ENCODE measurements around the gene PIGV.
A peak's percentile ranks its signal among the peaks of the same experiment; 100 is the strongest.
"Not testable (repeated sequence)": the region's sequence is repeated elsewhere in the genome, so short reads cannot be mapped to it uniquely, and the experiment has no call there.

PIGV gene

DNA sequence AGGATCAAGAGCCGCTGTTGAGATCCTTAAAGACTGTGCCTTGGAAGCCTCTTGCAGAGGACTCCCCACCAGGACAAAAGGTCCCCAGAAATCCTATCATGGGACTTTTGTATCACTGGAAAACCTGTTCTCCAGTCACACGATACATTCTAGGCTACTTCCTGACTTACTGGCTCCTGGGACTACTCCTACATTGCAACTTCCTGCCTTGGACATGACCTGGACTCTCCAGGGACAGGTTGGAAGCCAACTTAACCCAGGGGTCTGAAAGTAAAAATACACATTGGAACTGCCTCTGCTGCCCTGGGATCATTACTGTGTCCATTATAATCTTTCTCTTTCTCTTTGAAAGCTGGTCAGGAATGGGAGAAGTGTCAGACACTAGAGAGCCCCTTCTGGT lies 9.9 kb downstream of the PIGV start:
- no peak for DNase-seq

DNA sequence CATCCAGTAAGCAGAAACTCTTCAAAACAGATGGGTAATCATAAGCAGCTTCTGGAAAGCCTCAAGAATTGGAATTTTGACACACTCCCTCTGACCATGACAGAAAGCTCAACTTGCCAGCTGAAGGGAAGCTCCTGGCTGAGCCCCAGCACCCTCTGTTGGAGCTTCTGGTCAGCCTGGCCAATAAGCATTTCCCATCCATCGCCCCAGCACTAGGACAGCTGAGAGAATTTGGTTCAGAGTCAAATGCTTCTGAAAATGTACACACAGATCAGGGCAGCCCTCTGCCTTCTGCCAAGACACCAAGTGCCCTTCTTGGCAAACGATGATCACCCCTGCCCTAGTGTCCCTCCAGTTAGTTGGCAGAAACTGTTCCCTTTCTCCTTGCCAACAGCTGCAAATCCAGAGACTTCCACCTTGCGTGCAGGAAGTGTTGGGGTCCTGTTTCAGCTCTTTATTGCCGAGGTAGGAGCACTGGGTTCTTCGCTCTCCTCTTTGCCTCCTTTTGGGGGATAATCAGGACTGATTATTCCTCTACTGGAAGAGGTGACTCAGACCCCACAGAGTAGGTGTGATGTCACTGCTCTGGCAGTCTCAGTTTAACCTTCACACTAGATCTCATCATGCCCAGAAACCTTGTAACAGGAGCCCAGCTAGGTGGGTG lies 11.9 kb downstream of the PIGV start:
- no peak for DNase-seq

DNA sequence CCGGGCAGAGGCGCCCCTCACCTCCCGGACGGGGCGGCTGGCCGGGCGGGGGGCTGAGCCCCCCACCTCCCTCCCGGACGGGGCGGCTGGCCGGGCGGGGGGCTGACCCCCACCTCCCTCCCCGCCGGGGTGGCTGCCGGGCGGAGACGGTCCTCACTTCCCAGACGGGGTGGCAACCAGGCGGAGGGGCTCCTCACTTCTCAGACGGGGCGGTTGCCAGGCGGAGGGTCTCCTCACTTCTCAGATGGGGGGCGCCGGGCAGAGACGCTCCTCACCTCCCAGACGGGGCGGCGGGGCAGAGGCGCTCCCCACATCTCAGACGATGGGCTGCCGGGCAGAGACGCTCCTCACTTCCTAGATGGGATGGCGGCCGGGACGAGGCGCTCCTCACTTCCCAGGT lies 16.2 kb downstream of the PIGV start:
- DNase-seq, result not testable (repeated sequence)

DNA sequence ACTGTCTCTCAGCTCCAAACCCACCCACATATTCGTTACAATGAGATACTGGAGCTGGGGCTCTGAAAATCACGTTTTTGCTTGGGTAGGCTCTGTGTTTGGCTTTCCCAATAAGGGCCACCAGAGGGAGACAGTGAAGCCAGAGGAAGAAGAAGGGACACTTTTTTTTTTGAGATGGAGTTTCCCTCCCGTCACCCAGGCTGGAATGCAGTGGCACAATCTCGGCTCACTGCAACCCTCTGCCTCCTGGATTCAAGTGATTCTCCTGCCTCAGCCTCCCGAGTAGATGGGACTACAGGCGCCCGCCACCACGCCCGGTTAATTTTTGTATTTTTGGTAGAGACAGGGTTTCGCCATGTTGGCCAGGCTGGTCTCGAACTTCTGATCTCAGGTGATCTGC lies 22.4 kb downstream of the PIGV start:
- peak; percentile 82 to 89 for DNase-seq

- DNase-seq, result peak in 1 of 2 donors; percentile 50
Observed at GRCh38 chr1:26811057-26811456, 23.3 kb downstream of the PIGV start.

DNA sequence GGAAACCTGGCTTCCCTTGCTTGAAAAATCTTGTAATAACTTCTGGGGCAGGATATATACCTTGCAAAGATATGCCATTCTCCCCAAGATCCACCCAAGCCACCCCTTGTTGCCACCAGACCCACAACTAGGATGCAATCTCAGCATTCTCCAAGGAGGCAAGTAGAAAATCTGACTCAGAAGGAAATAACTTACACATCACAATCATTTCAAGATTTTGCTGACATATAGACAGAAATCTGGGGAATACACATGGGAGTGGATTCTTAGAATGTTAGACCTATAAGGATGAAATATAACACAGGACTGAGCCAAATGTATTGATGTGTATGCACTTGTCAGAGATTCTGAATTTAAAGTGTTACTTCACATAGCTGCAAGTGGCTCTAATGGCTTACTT lies 24.0 kb downstream of the PIGV start:
- DNase-seq, result no peak

DNA sequence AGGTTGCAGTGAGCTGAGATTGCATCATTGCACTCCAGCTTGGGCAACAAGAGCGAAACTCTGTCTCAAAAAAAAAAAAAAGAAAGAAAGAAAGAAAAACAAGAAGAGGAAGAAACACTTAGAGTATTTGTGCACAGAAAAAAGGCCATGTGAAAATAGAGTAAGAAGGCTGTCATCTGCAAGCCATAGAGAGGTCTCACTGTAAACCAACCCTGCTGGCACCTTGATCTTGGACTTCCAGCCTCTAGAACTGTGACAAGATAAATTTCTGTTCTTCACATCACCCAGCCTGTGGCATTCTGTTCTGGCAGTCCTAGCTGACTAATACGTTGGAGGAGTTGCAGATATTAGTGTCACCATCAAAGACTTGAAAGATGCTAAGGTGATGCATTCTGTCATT lies 26.6 kb downstream of the PIGV start:
- DNase-seq, result no peak

DNA sequence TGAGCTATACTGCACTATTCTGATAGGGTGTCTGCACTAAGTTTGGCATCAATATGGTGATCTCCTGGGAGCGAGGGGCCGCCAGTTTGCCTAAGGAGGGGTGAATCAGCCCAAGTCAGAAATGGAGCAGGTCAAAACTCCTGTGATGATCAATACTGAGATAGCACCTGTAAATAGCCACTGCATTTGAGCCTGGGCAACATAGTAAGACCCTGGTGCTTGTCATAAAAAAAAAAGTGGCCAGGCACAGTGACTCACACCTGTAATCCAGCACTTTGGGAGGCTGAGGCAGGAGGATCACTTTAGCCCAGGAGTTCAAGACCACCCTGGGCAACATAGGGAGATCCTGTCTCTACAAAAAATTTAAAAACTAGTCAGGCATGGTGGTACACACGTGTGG lies 27.1 kb downstream of the PIGV start:
- DNase-seq, result no peak

GRCh38 chr1:26820784-26821269 lies 33.1 kb downstream of the PIGV start:
- peak; percentile 69 to 75 for DNase-seq

DNA sequence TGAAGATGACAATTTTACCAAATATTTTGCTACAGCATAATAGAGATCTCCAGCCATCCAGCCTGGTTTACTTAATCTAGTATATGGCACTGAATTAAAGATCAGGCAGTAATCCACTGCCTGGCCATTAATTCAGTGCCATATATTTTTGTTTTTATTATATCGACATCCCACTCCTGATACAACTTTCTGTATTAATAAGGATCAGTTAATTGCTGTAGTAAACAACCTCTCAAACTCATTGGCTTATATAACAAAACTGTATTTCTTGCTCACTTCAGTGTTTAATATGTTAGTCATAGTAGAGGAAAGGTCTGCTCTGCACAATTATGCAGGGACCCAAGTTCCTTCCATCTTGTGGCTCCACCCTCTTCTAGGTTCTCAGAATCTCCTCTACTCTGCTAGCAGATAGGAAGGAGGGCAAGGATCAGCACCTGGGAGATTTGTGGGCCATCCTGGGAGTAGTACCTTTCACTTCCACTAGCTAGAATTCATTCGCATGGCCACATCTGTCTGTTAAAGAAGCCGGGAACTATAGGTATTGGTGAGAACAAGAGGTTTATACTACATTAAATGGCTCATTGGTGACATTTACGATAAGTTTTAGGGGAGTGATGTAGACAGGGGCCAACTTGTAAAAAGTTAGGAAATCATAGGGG lies 35.1 kb downstream of the PIGV start:
- DNase-seq, result no peak

DNA sequence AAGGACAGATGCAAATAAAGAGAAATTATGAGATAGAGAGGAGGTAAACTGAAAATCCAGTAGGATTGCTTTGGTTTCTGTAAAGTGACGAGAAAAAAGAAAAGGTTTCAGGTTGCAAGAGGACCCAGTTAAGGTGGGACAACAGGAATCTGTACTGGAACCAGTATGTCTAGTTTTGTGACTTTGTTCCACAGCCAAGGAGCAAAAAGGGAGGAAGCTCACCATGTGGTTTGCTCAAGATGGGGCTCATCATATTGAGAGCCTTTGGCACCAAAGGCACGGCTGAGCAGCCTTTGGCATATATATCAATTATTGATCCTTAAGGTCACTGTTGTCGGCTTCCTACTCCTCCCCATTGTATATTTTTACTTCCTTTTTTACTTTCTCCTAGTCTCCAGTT lies 37.0 kb downstream of the PIGV start:
- DNase-seq, result no peak

- DNase-seq, result peak; percentile 63 to 81
Observed at GRCh38 chr1:26826261-26827105, 38.7 kb downstream of the PIGV start, which contains the start of gene ZDHHC18. ZDHHC18 (plus strand) TSS chr1:26826688; CDS start chr1:26826805, 117 bp downstream.

DNA sequence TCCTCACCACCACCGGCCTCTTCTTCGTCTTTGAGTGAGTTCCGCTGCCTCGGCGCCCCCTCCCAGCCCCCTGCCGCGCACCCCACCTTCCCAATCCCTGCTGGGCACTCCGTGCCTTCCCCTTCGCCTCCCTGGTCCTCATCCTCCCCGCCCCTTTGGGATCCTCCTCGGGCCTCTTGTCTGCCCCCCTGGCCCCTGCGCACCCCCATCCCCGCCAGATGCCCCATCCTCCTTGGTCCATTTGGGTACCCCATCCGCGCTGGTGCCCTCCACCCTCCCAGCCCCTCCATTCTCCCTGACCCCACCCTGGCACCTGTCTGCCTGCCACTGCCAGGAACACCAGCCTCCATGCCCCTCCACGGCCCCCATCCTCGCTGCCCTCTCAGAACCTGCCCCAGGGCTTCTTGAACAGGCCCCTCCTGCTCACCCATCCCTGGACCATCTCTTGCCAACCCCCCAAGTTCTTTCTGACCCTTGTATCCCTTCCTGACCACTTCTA lies 39.4 kb downstream of the PIGV start:
- DNase-seq, result no peak

GRCh38 chr1:26827663-26828062 lies 39.9 kb downstream of the PIGV start:
- no peak for DNase-seq

DNA sequence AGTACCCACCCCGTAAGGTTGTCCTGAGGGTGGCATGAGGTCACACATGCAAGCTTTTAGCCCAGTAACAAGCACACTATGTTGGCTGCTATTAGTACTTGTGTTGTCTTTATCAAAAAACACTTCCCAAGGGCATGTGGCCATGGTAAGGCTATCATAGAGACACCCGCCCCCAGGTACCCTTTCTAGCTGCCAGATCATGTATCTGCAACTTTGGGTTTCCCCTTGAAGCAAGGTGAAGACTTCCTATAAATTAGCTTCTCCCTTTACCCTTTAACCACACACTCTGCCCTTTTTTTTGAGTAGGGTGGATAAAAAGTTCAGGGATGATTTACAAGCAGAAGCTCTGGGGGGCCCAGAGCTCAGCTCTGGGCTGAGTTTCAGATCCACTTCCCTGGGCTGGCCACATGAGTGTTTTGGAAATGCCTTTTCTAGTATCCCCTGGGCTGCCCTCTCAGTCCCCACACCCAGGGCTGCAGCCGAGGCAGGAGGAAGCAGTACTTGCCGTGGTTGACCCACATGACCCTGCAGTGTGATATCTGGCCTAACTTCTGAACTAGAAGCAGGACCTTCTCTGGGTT lies 40.8 kb downstream of the PIGV start:
- peak; percentile 36 to 73 for DNase-seq

- no peak for DNase-seq
Observed at GRCh38 chr1:26829184-26829911, 41.6 kb downstream of the PIGV start.

- DNase-seq, result no peak
Observed at GRCh38 chr1:26831059-26831458, 43.3 kb downstream of the PIGV start.

DNA sequence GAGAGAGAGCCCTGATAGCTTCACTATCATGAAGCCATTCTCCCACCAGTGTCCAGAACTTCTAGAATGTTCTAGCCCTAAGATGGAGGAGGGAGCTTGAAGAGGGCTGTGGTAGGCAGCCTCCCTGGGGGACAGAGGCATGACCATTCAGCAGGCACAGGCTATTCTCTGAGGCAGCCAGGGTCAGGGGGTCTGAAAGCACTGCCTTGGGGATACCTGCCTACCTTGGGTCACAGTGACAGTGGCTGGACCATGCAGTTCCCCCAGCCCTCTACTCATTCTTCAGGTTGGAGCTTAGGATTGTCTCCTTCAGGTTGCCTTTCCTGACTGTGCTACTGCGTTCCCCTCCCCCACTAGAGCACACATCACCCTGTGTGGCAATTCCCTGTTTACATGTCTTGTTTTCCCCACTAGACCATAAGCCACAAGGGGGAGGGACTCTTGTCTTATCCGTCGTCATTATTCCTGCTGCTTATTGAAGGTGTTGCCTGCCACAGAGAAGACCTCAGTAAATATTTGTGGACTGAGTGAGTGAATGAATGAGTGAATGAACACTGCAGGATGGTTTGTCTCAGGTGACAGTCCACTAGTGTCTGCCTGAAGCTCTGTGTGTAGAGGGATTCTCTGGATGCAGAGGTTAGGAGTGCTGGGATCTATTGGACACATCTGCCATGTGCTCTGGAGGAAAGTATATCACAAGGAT lies 43.9 kb downstream of the PIGV start:
- DNase-seq, result peak; percentile 19 to 61

GRCh38 chr1:26832249-26832960 lies 44.7 kb downstream of the PIGV start:
- no peak for DNase-seq

DNA sequence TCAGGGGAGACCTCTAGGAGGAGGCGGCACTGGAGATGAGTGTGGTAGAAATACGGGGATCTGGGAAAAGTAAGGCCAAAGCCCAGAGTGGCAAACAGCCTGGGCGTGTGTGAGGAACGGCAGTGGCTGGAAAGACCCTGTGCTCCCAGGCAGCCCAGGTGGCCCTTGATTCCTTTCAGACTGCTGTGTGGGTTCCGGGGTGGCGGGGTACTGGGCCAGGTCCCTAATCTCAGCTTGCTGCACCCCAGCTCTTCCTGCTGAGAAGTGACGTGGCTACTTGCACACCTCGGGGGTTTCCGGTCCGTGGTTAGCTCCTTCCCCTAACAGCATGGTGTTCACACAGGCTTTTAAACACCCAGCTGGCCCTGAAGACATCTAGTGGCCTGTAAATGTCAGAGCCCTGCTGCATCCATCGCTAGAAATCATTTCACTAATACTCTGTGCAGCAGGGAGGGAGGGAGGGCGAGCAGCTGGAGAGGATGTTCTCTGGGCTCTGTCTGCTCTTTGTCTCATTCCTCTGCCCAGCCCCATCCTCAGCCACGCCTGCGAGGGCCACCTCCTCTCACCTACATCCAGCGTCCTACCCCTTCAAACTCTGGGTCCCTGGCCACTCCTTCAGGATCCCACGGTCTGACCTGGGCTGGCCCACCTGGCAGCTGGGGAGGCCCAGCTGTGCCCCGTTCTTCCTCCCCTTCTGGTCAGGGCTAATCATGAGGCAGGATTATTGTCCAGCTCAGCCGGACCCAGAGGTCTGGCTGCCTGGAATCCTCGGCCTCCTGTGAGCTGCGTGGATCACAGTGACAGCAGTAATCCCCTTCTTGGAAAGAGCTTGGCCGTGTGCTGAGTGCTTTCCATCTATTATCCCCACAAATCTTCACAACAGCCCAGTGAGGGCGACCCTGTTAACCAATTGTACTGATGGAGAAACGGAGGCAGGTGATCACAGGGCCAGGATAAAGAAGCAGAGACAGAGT lies 46.0 kb downstream of the PIGV start:
- DNase-seq, result peak; percentile 96

Data from CD4-positive, alpha-beta T cell treated with Interferon alpha-2 for 1 hour (primary cell).